Panc1 (cell line): ENCODE data around the gene INPPL1. TPM values are rescaled to one million over a fixed set of nuclear protein-coding genes. Genes with fewer than 3 reads are reported as not detected.
"Not testable (repeated sequence)": the region's sequence is repeated elsewhere in the genome, so short reads cannot be mapped to it uniquely, and the experiment has no call there.

Experiments
- ATAC-seq: fragments of 200-7000 bp; cut with Tn5 transposase; 2 replicates; pipeline ENCODE4 v1.9.1; 2020; ENCODE audit warnings: mild to moderate bottlenecking, moderate library complexity
- BruUV-seq: library from RNA; stranded (reverse); fragments of 400-500 nt; replicated peaks from 2 replicates; lab custom pipeline; 2021; lab: Mats Ljungman, UMichigan
- CTCF ChIA-PET: fragments of 300-600 bp; sonication (Branson Sonifier 250); formaldehyde crosslinking; loops from one replicate; lab custom pipeline; 2022; ENCODE audit warnings: antibody characterized with exemption; lab: Charles Lee
- POLR2A ChIA-PET: fragments of 300-600 bp; sonication (Branson Sonifier 250); formaldehyde crosslinking; loops from one replicate; lab custom pipeline; 2022; ENCODE audit warnings: antibody characterized with exemption; lab: Charles Lee
- DNase-seq: peaks from one replicate; pipeline ENCODE4 v3.0.0-alpha.2; 2010; ENCODE audit warnings: low read depth, low spot score
- H3K27ac ChIP-seq: 2 replicates; pipeline ENCODE4 v1.5.1; 2011; ENCODE audit warnings: mild to moderate bottlenecking, low read length, inconsistent platforms
- H3K27me3 ChIP-seq: fragments of 200-500 bp; sonication (Bioruptor generic); 2 replicates; pipeline ENCODE4 v1.6.0; 2014; ENCODE audit warnings: low read length, inconsistent platforms; ENCODE audit not compliant: control insufficient read depth, insufficient read depth
- H3K36me3 ChIP-seq: fragments of 200-500 bp; sonication (Bioruptor generic); 2 replicates; pipeline ENCODE4 v1.5.1; 2014; ENCODE audit warnings: inconsistent platforms, mild to moderate bottlenecking, low read length, moderate library complexity; ENCODE audit not compliant: control insufficient read depth, insufficient read depth
- H3K4me1 ChIP-seq: 2 replicates; pipeline ENCODE4 v1.5.1; 2011; ENCODE audit warnings: inconsistent platforms, mild to moderate bottlenecking, low read length, moderate library complexity; ENCODE audit not compliant: control insufficient read depth, insufficient read depth
- H3K4me3 ChIP-seq, 2 experiments: 2 replicates each; pipeline ENCODE4 v1.5.1; 2011 to 2012; ENCODE audit warnings: low read depth in 2 of 2, low read length in 2 of 2, mild to moderate bottlenecking in 2 of 2, inconsistent platforms in 1 of 2, moderate library complexity in 1 of 2
- H3K9me3 ChIP-seq: fragments of 200-500 bp; sonication (Bioruptor generic); 2 replicates; pipeline ENCODE4 v1.5.1; 2014; ENCODE audit warnings: low read depth, mild to moderate bottlenecking, inconsistent platforms, low read length, moderate library complexity; ENCODE audit not compliant: control insufficient read depth, insufficient read depth
- POLR2AphosphoS5 ChIP-seq: IDR thresholded peaks from 2 replicates; pipeline ENCODE4 v1.6.1; 2012; ENCODE audit warnings: mild to moderate bottlenecking, low read depth, low read length, moderate library complexity
- REST ChIP-seq, 2 experiments: IDR thresholded peaks; 2 replicates each; pipeline ENCODE4 v1.6.1; 2011 to 2012; ENCODE audit warnings: low read depth in 2 of 2, control low read depth in 1 of 2, low read length in 1 of 2, mild to moderate bottlenecking in 1 of 2, moderate library complexity in 1 of 2; ENCODE audit not compliant: insufficient read depth in 1 of 2
- SIN3A ChIP-seq: IDR thresholded peaks from 2 replicates; pipeline ENCODE4 v1.6.1; 2012; ENCODE audit warnings: low read depth, mild to moderate bottlenecking, low read length, moderate library complexity, borderline replicate concordance; ENCODE audit not compliant: insufficient read depth
- TCF7L2 ChIP-seq: IDR thresholded peaks from 2 replicates; pipeline ENCODE4 v1.6.1; 2011; ENCODE audit warnings: mild to moderate bottlenecking, low read depth, low read length, inconsistent platforms
- in situ Hi-C: cut with HindIII; loops from 2 replicates; pipeline ENCODE4 v1.10.0; 2016; ENCODE audit warnings: low sequenced_read_pairs, low pct_unique_long_range_greater_than_20kb
- intact Hi-C: fragments of 100-400 bp; cut with micrococcal nuclease; formaldehyde crosslinking; loops from one replicate; pipeline ENCODE4 v1.10.0; 2022; ENCODE audit not compliant: unreplicated experiment
- total RNA-seq: library from RNA; stranded (reverse); gene quantifications from one replicate; pipeline ENCODE4 v1.2.1, GENCODE V29; 2021; ENCODE audit not compliant: unreplicated experiment
- TF ChIP-seq, protein P1 (sequence below): fragments of 450-650 bp; IDR thresholded peaks from 2 replicates; pipeline ENCODE4 v1.5.1; 2017; ENCODE audit warnings: mild to moderate bottlenecking

Gene INPPL1
- total RNA-seq, 1 experiment from 2014 or later, result 298 TPM

- ATAC-seq (no peak), DNase-seq (no peak)
- H3K27ac ChIP-seq, result no peak overlapping the region
- intact Hi-C loops, result no loop called here
- no peaks in the 10 kb centered on the region for H3K9me3 ChIP-seq
- TF ChIP-seq TCF7L2, result no peak
- no peak for TF ChIP-seq SIN3A
- TF ChIP-seq POLR2AphosphoS5, result no peak
- TF ChIP-seq, protein P1, sequence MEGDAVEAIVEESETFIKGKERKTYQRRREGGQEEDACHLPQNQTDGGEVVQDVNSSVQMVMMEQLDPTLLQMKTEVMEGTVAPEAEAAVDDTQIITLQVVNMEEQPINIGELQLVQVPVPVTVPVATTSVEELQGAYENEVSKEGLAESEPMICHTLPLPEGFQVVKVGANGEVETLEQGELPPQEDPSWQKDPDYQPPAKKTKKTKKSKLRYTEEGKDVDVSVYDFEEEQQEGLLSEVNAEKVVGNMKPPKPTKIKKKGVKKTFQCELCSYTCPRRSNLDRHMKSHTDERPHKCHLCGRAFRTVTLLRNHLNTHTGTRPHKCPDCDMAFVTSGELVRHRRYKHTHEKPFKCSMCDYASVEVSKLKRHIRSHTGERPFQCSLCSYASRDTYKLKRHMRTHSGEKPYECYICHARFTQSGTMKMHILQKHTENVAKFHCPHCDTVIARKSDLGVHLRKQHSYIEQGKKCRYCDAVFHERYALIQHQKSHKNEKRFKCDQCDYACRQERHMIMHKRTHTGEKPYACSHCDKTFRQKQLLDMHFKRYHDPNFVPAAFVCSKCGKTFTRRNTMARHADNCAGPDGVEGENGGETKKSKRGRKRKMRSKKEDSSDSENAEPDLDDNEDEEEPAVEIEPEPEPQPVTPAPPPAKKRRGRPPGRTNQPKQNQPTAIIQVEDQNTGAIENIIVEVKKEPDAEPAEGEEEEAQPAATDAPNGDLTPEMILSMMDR, result no peak
- no peak for TF ChIP-seq REST (IDR thresholded peaks at IDR 0.05; ENCODE audit: insufficient read depth in 1 of 2, low read depth in 2 of 2, low read length in 1 of 2)
- no peaks in the 10 kb centered on the region for H3K4me1 ChIP-seq
- no peaks in the 10 kb centered on the region for H3K36me3 ChIP-seq
- ChIA-PET POLR2A (no interaction called here), CTCF (no interaction called here)
- BruUV-seq, result no TSS peak
- no peak overlapping the region for H3K4me3 ChIP-seq
- in situ Hi-C loops, result no loop called here
- no peaks in the 10 kb centered on the region for H3K27me3 ChIP-seq
These were observed 21.4 kb upstream of the INPPL1 start for GRCh38 chr11:72203163-72203562.

GRCh38 chr11:72204886-72205285, 19.7 kb upstream of the INPPL1 start:
- DNase-seq, result no peak
- intact Hi-C loops (no loop called here), in situ Hi-C loops (no loop called here)
- no TSS peak for BruUV-seq
- POLR2A ChIA-PET, result no interaction called here
- Histone ChIP-seq H3K9me3 (no peaks in the 10 kb centered on the region), H3K36me3 (no peaks in the 10 kb centered on the region), H3K4me3 (no peak overlapping the region), H3K27me3 (no peaks in the 10 kb centered on the region), H3K4me1 (no peaks in the 10 kb centered on the region), H3K27ac (no peak overlapping the region)
- no peak for ATAC-seq
- TF ChIP-seq, protein P1, result no peak
- TF ChIP-seq REST (IDR thresholded peaks at IDR 0.05; ENCODE audit: insufficient read depth in 1 of 2, low read depth in 2 of 2, low read length in 1 of 2) (no peak), TCF7L2 (no peak), POLR2AphosphoS5 (no peak), SIN3A (no peak)
- CTCF ChIA-PET, result no interaction called here

DNA sequence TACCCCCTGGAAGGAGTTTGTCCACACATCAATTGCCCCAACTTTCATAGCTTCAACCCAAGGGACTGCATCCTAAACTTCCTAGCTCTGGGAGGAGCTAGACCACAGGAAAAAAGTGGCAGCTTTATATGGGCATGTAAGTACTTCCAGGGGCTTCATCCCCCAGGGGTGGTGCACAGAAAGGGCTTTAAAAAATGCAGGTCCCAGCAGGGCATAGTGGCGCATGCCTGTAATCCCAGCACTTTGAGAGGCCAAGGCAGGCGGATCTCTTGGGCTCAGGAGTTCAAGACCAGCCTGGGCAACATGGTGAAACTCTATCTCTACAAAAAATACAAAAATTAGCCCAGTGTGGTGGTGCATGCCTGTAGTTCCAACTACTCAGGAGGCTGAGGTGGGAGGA, 17.8 kb upstream of the INPPL1 start:
- H3K27ac ChIP-seq, POLR2A ChIA-PET, H3K36me3 ChIP-seq, H3K9me3 ChIP-seq, in situ Hi-C loops, H3K4me1 ChIP-seq, DNase-seq, H3K27me3 ChIP-seq, H3K4me3 ChIP-seq, CTCF ChIA-PET, intact Hi-C loops, ATAC-seq, BruUV-seq: not testable (repeated sequence)
